ENCODE data around the gene PDZD2. TPM values are rescaled to one million over a fixed set of nuclear protein-coding genes. Genes with fewer than 3 reads are reported as not detected.

PDZD2 gene
- total RNA-seq, 1 donor from 2014 or later: 7.8 TPM

DNA sequence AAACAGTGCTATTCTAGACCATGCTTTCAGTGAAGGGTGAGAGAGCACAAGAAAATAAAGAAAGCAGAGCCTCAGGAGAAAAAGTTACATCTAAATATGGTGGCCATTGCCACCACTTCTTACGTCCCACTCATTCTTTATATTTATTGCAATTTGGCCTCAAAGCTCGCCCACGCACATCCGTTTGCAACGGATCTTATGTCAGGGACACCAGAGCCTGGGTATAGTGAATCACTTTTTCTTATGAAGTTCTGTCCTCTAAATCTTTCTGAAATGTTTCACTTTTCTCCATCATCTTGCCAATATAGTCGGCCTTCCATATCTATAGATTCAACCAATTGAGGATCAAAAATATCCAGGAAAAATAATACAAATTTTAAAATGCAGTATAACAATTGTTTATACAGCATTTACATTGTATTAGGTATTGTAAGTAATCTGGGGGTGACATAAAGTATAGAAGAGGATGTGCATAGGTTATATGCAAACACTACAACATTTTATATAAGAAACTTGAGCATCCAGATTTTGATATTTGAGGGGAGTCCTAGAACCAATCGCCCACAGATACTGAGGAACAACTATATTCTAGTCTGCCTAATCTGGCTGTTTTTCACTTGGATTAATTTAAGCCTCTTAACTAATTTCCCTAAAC, 500.0 kb downstream of the PDZD2 start:
- DNase-seq (ENCODE audit: low spot score): no peak

DNA sequence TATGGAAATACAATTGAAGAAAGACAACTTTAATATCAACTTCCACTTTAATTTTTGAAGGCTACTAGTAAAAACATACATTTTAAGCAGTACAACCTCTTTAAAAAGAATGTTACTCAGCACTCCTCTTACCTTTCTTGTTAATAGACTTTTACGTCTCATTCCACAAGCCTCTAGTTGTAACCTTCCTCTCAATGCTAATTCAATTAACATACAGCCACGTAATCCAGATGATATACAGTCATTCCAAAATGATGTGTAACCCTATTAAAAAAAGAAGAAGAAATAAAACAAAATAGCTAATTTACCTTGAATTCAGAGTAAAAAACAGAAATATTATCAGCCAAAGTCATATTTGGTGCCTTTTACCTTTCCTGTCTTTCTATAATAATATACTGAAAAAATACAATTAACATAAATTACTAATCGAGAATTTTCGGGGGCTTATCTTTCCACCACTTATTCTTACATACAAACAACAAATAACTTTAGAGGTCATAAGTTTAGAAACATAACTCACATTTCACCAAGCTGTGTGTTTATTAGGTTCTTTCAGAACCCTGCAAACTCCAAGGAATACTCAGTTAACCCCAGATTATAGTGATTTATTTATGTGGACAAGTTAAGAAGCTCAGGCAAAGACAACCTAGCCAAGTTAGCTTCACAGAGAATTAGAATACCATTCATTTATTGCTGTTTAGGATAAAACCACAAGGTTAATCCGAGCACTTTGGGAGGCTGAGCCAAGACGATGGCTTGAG, 504.9 kb downstream of the PDZD2 start:
- no peak for DNase-seq (ENCODE audit: low spot score)

DNA sequence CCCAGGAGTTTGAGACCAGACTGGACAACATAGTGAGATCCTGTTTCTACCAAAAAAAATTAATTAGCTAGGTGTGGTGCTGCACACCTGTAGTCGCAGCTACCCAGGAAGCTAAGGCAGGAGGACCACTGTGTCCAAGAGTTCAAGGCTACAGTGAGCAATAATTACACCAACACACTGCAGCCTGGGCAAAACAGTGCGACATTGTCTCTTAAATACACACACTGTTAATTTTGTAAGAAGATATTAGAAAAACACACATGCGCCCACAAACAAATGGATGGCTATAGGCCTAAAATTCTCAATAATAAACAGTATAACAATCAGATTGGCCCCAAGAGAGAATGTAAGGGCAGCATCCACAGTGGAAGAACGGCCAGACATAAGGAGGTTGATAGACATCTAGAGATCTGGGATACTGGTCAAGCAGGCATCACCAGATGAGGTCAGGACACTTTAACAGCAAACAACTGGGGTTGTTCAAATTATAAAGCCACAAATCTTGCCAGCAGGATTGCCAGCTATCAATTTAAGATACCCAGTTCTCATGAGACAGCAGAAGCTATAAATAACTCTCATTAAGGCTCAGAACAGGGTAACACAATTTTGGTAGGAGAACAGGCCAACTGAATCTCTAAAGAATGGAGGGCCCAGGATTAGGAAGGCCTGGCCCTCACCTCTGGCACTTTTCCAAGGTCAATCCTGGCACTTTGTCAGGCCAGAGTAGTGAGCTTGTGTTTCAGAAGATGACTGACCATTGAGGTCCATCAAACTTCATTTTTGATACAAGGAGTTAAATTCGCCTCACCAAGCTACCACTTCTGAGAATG, 505.7 kb downstream of the PDZD2 start:
- no peak for DNase-seq (ENCODE audit: low spot score)

DNA sequence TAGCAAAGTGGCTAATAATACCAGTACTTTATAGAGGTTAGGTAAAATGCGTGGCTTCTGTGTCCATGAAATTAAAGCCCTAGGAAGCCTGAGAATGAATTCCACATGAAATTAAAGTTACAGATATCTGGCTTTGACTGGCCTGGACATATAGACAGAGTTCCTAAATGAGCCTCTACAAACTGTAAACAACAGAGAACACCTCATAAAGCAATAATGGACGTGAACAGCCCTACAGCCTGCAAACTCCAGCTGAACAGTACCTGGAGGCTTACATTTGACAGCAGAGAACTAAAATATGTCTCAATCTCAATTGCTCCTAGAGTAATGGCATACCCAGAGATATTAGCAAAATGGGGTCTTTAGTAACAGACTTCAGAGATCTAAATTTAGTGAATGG, 506.4 kb downstream of the PDZD2 start:
- no peak for DNase-seq (ENCODE audit: low spot score)

DNA sequence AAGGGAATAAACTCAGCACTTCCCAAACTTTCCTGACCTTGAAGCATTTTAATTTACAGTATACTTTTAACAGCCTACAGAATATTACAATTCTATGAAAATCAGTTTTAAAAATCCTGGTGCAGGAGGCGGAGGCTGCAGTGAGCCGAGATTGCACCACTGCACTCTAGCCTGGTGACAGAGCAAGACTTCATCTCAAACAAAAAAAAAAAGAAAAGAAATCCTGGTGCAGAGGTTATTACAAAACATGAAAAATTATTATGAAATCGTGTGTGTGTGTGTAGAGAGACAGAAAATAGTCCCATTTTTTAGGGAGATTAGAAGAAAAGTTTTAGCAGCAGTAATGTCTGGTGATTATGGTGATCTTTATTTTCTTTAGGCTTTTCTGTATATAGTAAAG, 508.3 kb downstream of the PDZD2 start:
- no peak for DNase-seq (ENCODE audit: low spot score)

DNA sequence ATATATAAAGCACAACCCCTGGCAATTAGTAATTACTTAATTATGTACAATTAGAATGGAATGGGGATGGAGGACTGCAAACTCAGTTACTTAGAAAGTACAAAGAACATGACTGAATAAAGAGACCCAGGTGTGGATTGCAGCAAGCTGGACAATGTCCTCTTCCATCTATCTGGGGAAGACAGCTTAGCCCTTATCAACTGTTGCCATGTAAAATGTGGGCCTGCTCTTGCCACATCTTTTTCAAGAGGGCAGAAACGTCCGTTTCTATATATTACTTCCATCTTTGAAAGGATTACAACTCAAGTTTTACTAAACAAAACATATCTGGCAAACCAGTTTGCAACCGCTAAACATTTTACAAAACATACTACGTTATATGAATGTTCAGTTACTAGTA, 509.0 kb downstream of the PDZD2 start:
- DNase-seq (ENCODE audit: low spot score): no peak

DNA sequence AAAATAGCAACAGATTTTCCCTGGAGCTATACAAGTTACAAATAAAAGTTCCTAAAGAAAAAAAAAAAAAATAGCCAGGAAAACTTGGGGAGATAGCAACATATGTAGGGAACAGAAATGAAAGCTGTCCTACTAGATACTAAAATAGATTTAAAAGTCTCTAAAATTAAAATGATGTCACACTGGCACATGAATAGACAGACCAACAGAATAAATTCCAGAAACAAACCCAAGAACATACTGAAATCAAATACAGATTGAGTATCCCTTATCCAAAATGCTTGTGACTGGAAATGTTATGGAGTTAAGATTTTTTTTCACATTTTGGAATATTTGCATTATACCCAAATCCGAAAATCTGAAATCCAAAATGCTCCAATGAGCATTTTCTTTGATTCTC, 511.4 kb downstream of the PDZD2 start:
- DNase-seq (ENCODE audit: low spot score): no peak

DNA sequence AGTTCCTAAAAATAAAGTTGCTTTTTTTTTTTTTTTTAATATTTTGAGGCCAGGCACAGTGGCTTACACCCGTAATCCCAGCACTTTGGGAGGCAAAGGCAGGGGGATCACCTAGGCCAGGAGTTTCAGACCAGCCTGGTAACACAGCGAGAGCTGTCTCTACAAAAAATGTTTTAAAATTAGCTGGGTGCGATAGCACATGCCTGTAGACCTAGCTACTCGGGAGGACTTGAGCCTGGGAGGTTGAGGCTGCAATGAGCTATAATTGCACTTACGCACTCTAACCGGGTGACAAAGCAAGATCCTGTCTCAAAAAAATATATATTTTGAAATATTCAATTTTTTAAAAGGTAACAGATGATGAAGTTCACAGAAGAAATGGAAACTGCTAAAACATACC, 512.3 kb downstream of the PDZD2 start:
- DNase-seq (ENCODE audit: low spot score): no peak

DNA sequence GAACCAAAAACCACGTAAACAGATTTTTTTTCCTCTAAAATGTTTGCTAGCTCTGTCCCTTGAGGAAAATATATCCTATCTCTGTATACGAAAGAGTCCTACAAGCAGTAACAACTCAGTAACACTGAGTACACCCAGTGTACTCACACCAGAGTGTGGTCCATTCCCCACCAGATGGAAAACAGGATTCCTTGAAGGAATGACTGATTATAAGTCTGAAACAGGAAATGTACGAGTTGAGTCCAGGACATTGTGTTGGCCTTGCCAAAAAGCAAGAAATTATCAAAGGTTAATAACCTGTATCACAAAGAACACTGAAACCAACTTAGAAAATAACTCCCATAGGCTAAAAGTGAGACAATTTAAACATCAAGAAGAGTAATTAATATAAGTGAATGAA, 514.8 kb downstream of the PDZD2 start:
- no peak for DNase-seq (ENCODE audit: low spot score)

DNA sequence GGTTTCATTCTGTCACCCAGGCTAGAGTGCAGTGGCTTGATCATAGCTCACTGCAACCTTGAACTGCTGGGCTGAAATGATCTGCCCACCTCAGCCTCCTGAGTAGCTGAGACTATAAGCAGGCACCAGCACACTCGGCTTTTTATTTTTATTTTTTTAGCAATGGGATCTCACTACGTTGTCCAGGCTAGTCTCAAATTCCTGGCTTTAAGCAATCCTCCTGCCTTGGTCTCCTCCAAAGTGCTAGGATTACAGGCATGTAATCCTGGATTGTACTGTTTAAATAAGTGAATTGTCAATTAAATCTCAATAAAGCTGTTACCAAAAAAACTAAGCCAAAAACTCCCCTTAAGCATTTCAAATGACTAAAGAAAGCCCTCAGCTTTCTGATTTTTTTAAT, 516.3 kb downstream of the PDZD2 start:
- no peak for DNase-seq (ENCODE audit: low spot score)

DNA sequence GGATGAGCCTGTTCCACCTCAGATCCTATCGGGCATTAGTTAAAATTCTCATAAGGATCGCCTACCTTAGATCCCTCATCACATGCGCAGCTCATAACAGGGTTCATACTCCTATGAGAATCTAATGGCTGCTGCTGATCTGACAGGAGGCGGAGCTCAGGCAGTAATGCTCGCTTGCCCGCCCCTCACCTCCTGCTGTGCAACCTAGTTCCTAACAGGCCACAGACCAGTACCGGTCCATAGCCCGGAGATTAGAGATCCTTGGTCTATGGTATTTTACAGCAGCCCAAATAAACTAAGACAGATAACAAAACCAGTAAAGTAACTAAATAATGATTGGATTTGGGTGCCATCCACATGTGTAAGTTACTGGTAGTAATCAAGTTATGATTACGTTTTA, 517.7 kb downstream of the PDZD2 start:
- no peak for DNase-seq (ENCODE audit: low spot score)

DNA sequence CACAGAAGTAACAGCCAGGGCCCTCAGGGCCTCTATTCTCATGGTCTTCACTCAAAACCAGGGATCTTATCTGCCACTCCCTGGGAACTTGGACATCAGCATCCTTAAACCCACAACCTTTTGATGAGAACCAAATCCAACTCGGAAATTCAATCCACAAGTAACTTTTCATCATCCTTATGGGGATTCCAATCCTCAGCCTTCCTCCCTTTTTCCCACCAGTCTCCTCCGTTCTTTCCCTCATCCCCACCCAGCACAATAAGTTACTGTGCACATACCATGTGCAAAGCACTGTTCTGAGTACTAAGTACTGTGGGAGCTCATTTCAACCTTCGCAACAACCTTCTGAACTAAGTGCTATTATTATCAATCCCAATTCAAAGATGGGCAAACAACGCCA, 518.1 kb downstream of the PDZD2 start:
- no peak for DNase-seq (ENCODE audit: low spot score)

DNA sequence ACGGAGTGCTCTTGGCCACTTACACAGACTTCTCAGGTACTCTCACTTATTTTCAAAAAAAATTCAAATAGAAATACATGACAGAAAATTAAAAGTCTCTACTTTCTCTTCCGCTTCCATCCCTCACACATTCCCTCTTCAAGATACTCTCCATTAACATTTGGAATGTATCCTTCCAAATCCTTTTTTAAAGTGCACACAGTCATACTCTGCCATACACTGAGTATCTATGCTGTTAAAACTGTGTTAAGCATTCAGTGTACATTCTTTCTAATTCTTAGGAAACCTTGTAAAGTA, 519.7 kb downstream of the PDZD2 start:
- DNase-seq (ENCODE audit: low spot score): no peak

DNA sequence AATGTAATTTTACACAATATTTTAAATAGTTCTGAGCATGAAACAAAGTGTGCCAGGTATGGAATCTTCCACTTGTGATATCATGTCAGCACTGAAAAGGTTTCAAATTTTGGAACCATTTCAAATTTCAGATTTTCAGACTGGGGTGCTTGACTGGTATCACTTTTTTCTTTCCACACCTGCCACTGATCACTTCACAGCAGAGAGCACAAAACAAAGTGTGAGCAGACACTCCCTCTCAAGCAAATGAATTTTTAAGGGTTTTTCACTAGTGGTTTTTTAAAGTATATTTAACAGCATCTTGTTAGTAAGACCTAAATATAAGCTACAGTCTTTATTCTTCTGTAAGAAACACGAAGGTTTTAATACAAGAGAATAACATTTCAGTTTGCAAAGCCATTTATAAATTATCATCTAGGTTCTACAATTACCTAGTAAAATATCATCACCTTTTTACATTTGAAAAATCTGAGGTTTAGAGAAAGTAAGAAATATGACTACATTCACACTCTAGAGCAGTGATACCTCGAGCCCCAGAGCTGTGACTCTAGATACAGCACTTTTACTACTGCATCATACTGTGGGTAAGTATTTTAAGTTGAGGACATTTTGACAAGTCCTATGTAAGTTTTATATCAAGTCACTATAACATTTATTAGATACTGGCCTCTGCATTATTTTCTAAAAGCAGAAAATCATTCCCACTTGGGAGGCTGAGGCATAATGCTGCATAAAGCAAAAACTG, 520.6 kb downstream of the PDZD2 start:
- no peak for DNase-seq (ENCODE audit: low spot score)

DNA sequence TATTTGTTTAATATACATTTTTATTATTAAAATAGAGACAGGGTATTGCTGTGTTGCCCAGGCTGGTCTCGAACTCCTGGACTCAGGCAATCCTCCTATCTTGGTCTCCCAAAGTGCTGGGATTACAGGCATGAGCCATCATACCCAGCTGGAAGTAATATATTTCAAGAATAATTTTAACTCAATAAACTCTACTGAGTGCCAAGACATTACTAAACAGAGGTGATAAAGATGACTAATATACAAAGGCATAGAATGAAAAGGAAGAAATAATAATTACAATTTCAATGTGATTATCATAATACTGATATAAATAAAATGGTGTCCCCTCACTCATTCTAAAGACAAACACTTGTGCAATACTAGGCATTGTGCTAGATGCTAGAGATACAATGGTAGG, 521.3 kb downstream of the PDZD2 start:
- DNase-seq (ENCODE audit: low spot score): no peak

Other genes starting within 250 kb of the PDZD2 start
- 77.7 TPM for gene DROSHA, start 107.0 kb upstream of the PDZD2 start, total RNA-seq
- gene C5orf22, start 106.8 kb upstream of the PDZD2 start, total RNA-seq: 31.5 TPM

All from ureter (tissue), 1 donor.